ENCODE data around the gene LIPC.

The LIPC gene

GRCh38 chr15:58520936-58521292 is 89.1 kb downstream of the LIPC start:
- Histone ChIP-seq H3K4me1 (ENCODE audit: control insufficient read depth, insufficient read depth, low read length) (no peaks in the 10 kb centered on the region), H3K27ac (ENCODE audit: extremely low read depth, low read depth, low read length) (no peak overlapping the region), H3K9me3 (ENCODE audit: control insufficient read depth, insufficient read depth, low read depth, low read length) (no peaks in the 10 kb centered on the region), H3K36me3 (ENCODE audit: control insufficient read depth in 2 of 2, insufficient read depth in 1 of 2, low read length in 2 of 2) (no peaks in the 10 kb centered on the region), H3K4me3 (ENCODE audit: low read depth, low read length) (no peak overlapping the region)
- POLR2A ChIA-PET = no interaction called here
- CTCF ChIA-PET = no interaction called here
- no peak for TF ChIP-seq SP3 (tag by site-specific recombination; IDR thresholded peaks at IDR 0.05)
- no peak for TF ChIP-seq ZNF704 (tag by site-specific recombination; IDR thresholded peaks at IDR 0.05)
- TF ChIP-seq ZNF248 (tag by site-specific recombination; IDR thresholded peaks at IDR 0.05) = no peak
- no peak for TF ChIP-seq ZFP69B (tag by site-specific recombination; IDR thresholded peaks at IDR 0.05)
- no peak for TF ChIP-seq ZNF624 (tag by site-specific recombination; IDR thresholded peaks at IDR 0.05)

- no peaks in the 10 kb centered on the region for H3K4me1 ChIP-seq (ENCODE audit: control insufficient read depth, insufficient read depth, low read length)
- CTCF ChIA-PET = no interaction called here
Observed at GRCh38 chr15:58521293-58521991, 89.7 kb downstream of the LIPC start.

GRCh38 chr15:58522391-58522790 is 90.6 kb downstream of the LIPC start:
- no peaks in the 10 kb centered on the region for H3K9me3 ChIP-seq (ENCODE audit: control insufficient read depth, insufficient read depth, low read depth, low read length)
- no peak overlapping the region for H3K4me3 ChIP-seq (ENCODE audit: low read depth, low read length)
- TF ChIP-seq TCF7L2 (IDR thresholded peaks at IDR 0.05; ENCODE audit: borderline replicate concordance, low read depth, low read length) = no peak
- TF ChIP-seq ZSCAN23 (tag by site-specific recombination; IDR thresholded peaks at IDR 0.05) = no peak
- no peak for TF ChIP-seq ZNF571 (tag by site-specific recombination; IDR thresholded peaks at IDR 0.05)
- TF ChIP-seq ZNF843 (tag by site-specific recombination; IDR thresholded peaks at IDR 0.05) = no peak
- no peak for TF ChIP-seq ZSCAN30 (tag by site-specific recombination; IDR thresholded peaks at IDR 0.05)
- no peak for TF ChIP-seq ZFP69B (tag by site-specific recombination; IDR thresholded peaks at IDR 0.05)
- POLR2A ChIA-PET = no interaction called here
- H3K36me3 ChIP-seq (ENCODE audit: control insufficient read depth in 2 of 2, insufficient read depth in 1 of 2, low read length in 2 of 2) = no peaks in the 10 kb centered on the region
- H3K27ac ChIP-seq (ENCODE audit: extremely low read depth, low read depth, low read length) = no peak overlapping the region
- H3K4me1 ChIP-seq (ENCODE audit: control insufficient read depth, insufficient read depth, low read length) = no peaks in the 10 kb centered on the region
- CTCF ChIA-PET = no interaction called here

More at GRCh38 chr15:58521293-58521991, 89.7 kb downstream of the LIPC start:
- TF ChIP-seq KLF17 (tag by site-specific recombination; IDR thresholded peaks at IDR 0.05) (no peak), EGR2 (tag by site-specific recombination; IDR thresholded peaks at IDR 0.05; ENCODE audit: low read depth) (peak; percentile 54)
- Histone ChIP-seq H3K36me3 (ENCODE audit: control insufficient read depth in 2 of 2, insufficient read depth in 1 of 2, low read length in 2 of 2) (no peaks in the 10 kb centered on the region), H3K4me3 (ENCODE audit: low read depth, low read length) (no peak overlapping the region), H3K27ac (ENCODE audit: extremely low read depth, low read depth, low read length) (no peak overlapping the region), H3K9me3 (ENCODE audit: control insufficient read depth, insufficient read depth, low read depth, low read length) (no peaks in the 10 kb centered on the region)
- POLR2A ChIA-PET = no interaction called here

GRCh38 chr15:58522865-58523264 is 91.1 kb downstream of the LIPC start:
- CTCF ChIA-PET = interaction anchor here (0.6 to 0.7 kb wide), 2 partner anchors 32 to 34 kb away, joined by 4 to 5 read pairs; no protein-coding TSS in a partner anchor
- no peaks in the 10 kb centered on the region for H3K9me3 ChIP-seq (ENCODE audit: control insufficient read depth, insufficient read depth, low read depth, low read length)
- H3K4me3 ChIP-seq (ENCODE audit: low read depth, low read length) = no peak overlapping the region

More at GRCh38 chr15:58522865-58523264, 91.1 kb downstream of the LIPC start:
- Histone ChIP-seq H3K4me1 (ENCODE audit: control insufficient read depth, insufficient read depth, low read length) (no peaks in the 10 kb centered on the region), H3K36me3 (ENCODE audit: control insufficient read depth in 2 of 2, insufficient read depth in 1 of 2, low read length in 2 of 2) (no peaks in the 10 kb centered on the region), H3K27ac (ENCODE audit: extremely low read depth, low read depth, low read length) (no peak overlapping the region)
- TF ChIP-seq ZNF223 (tag by site-specific recombination; IDR thresholded peaks at IDR 0.05) (no peak), ZNF274 (IDR thresholded peaks at IDR 0.05; ENCODE audit: low read length) (no peak), ZNF274 (tag by site-specific recombination; IDR thresholded peaks at IDR 0.05; ENCODE audit: borderline replicate concordance) (no peak), ZNF292 (tag by site-specific recombination; IDR thresholded peaks at IDR 0.05; ENCODE audit: borderline replicate concordance, low read depth) (no peak), ZNF776 (tag by site-specific recombination; IDR thresholded peaks at IDR 0.05; ENCODE audit: borderline replicate concordance) (no peak), ZNF239 (tag by site-specific recombination; IDR thresholded peaks at IDR 0.05) (no peak), ZNF704 (tag by site-specific recombination; IDR thresholded peaks at IDR 0.05) (no peak), ZNF664 (tag by site-specific recombination; IDR thresholded peaks at IDR 0.05) (no peak), ZBTB48 (tag by site-specific recombination; IDR thresholded peaks at IDR 0.05) (no peak), HOXD13 (CRISPR knock-in tag; IDR thresholded peaks at IDR 0.05; ENCODE audit: borderline replicate concordance) (no peak), ZNF677 (tag by site-specific recombination; IDR thresholded peaks at IDR 0.05) (no peak), ZNF140 (tag by site-specific recombination; IDR thresholded peaks at IDR 0.05) (no peak), KLF7 (tag by site-specific recombination; IDR thresholded peaks at IDR 0.05; ENCODE audit: borderline replicate concordance) (no peak), ZNF2 (tag by site-specific recombination; IDR thresholded peaks at IDR 0.05) (no peak), ZNF610 (tag by site-specific recombination; IDR thresholded peaks at IDR 0.05; ENCODE audit: borderline replicate concordance) (no peak), MYNN (tag by site-specific recombination; IDR thresholded peaks at IDR 0.05; ENCODE audit: borderline replicate concordance) (no peak)
- POLR2A ChIA-PET = no interaction called here

Measured in HEK293 (cell line).